Measurements from ENCODE around the gene PRKG1. TPM values are rescaled to one million over a fixed set of nuclear protein-coding genes. Genes with fewer than 3 reads are reported as not detected.

The PRKG1 gene
- total and polyA plus RNA-seq, 4 donors, result 0.46 to 5.1 (median 1.5) TPM

DNA sequence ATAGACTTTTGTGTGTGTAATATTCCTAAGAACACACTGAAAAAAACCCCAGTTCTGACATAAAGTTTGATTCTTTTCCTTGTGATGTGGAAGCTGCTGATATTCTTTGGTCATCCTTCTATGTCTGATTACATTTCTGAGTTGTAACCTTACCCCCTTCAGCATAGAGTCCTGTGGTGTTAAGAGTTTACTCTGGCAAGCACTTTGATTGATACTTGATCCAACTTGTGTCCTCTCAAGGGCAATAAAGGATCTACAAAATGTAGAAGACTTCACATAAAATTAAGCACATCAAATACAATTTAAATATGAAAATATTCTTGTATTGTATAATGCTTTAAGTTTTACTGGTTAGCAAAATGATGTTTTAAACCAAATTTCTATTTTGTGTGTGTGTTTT is 1018.1 kb downstream of the PRKG1 start:
- no peak for DNase-seq (ENCODE audit: low spot score)
- no peaks in the 10 kb centered on the region for H3K4me1 ChIP-seq (ENCODE audit: control insufficient read depth in 4 of 4, insufficient read depth in 4 of 4, low read length in 3 of 4)
- H3K27me3 ChIP-seq (ENCODE audit: control insufficient read depth in 4 of 4, insufficient read depth in 4 of 4, low read length in 3 of 4), result no peaks in the 10 kb centered on the region
- no peak overlapping the region for H3K9ac ChIP-seq (ENCODE audit: low read depth in 1 of 2, low read length in 2 of 2)
- H3K36me3 ChIP-seq (ENCODE audit: control insufficient read depth in 4 of 4, insufficient read depth in 3 of 4, low read depth in 1 of 4, low read length in 3 of 4), result no peaks in the 10 kb centered on the region
- H3K27ac ChIP-seq (ENCODE audit: low read depth in 1 of 2, low read length in 2 of 2), result no peak overlapping the region
- H3K4me3 ChIP-seq (ENCODE audit: low read depth in 1 of 3, low read length in 3 of 3), result no peak overlapping the region
- no peaks in the 10 kb centered on the region for H3K9me3 ChIP-seq (ENCODE audit: control insufficient read depth in 4 of 4, low read length in 3 of 4)
- no peak for TF ChIP-seq TAF1 (conservative IDR thresholded peaks at IDR 0.05)
- TF ChIP-seq FOXA1 (IDR thresholded peaks at IDR 0.05), result no peak
- TF ChIP-seq, protein P1, sequence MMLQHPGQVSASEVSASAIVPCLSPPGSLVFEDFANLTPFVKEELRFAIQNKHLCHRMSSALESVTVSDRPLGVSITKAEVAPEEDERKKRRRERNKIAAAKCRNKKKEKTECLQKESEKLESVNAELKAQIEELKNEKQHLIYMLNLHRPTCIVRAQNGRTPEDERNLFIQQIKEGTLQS (IDR thresholded peaks at IDR 0.05), result no peak
- TF ChIP-seq GABPA (IDR thresholded peaks at IDR 0.05 in 1 of 2, conservative IDR thresholded peaks at IDR 0.05 in 1 of 2), result no peak
- TF ChIP-seq HNF4A (conservative IDR thresholded peaks at IDR 0.05), result no peak
- no peak for TF ChIP-seq HNF4G (IDR thresholded peaks at IDR 0.05)
- no peak for TF ChIP-seq EGR1 (IDR thresholded peaks at IDR 0.05; ENCODE audit: low read depth in 2 of 2)
- TF ChIP-seq, protein P2, sequence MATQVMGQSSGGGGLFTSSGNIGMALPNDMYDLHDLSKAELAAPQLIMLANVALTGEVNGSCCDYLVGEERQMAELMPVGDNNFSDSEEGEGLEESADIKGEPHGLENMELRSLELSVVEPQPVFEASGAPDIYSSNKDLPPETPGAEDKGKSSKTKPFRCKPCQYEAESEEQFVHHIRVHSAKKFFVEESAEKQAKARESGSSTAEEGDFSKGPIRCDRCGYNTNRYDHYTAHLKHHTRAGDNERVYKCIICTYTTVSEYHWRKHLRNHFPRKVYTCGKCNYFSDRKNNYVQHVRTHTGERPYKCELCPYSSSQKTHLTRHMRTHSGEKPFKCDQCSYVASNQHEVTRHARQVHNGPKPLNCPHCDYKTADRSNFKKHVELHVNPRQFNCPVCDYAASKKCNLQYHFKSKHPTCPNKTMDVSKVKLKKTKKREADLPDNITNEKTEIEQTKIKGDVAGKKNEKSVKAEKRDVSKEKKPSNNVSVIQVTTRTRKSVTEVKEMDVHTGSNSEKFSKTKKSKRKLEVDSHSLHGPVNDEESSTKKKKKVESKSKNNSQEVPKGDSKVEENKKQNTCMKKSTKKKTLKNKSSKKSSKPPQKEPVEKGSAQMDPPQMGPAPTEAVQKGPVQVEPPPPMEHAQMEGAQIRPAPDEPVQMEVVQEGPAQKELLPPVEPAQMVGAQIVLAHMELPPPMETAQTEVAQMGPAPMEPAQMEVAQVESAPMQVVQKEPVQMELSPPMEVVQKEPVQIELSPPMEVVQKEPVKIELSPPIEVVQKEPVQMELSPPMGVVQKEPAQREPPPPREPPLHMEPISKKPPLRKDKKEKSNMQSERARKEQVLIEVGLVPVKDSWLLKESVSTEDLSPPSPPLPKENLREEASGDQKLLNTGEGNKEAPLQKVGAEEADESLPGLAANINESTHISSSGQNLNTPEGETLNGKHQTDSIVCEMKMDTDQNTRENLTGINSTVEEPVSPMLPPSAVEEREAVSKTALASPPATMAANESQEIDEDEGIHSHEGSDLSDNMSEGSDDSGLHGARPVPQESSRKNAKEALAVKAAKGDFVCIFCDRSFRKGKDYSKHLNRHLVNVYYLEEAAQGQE (IDR thresholded peaks at IDR 0.05), result no peak
- no peak for TF ChIP-seq NR2F2 (IDR thresholded peaks at IDR 0.05)
- TF ChIP-seq, protein P3, sequence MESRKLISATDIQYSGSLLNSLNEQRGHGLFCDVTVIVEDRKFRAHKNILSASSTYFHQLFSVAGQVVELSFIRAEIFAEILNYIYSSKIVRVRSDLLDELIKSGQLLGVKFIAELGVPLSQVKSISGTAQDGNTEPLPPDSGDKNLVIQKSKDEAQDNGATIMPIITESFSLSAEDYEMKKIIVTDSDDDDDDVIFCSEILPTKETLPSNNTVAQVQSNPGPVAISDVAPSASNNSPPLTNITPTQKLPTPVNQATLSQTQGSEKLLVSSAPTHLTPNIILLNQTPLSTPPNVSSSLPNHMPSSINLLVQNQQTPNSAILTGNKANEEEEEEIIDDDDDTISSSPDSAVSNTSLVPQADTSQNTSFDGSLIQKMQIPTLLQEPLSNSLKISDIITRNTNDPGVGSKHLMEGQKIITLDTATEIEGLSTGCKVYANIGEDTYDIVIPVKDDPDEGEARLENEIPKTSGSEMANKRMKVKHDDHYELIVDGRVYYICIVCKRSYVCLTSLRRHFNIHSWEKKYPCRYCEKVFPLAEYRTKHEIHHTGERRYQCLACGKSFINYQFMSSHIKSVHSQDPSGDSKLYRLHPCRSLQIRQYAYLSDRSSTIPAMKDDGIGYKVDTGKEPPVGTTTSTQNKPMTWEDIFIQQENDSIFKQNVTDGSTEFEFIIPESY (IDR thresholded peaks at IDR 0.05), result no peak
- TF ChIP-seq YY1 (IDR thresholded peaks at IDR 0.05), result no peak

DNA sequence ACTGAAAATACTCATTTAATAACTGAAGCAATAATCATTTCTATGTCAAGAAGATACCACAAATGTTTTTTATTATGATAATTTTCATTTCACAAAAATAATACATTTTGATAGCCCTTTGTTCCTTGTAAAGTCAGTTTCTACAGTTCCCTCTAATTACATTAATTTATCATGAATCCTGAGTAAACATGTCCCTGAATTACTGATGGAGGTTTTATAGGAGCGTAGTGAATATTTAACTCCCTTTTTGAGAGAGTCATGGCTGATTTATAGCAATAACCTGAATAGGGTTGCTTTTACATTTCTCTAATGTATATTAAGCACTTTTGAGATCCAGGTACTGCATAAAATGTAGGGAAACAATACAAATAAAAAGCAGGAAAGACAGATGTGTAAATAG is 1023.8 kb downstream of the PRKG1 start:
- H3K9me3 ChIP-seq (ENCODE audit: control insufficient read depth in 4 of 4, low read length in 3 of 4), result no peaks in the 10 kb centered on the region
- no peaks in the 10 kb centered on the region for H3K27me3 ChIP-seq (ENCODE audit: control insufficient read depth in 4 of 4, insufficient read depth in 4 of 4, low read length in 3 of 4)
- TF ChIP-seq HNF4A (conservative IDR thresholded peaks at IDR 0.05), result no peak
- TF ChIP-seq FOXA1 (IDR thresholded peaks at IDR 0.05), result no peak
- TF ChIP-seq, protein P4, sequence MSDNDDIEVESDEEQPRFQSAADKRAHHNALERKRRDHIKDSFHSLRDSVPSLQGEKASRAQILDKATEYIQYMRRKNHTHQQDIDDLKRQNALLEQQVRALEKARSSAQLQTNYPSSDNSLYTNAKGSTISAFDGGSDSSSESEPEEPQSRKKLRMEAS (IDR thresholded peaks at IDR 0.05), result no peak
- no peak for TF ChIP-seq YY1 (IDR thresholded peaks at IDR 0.05)
- TF ChIP-seq, protein P5, sequence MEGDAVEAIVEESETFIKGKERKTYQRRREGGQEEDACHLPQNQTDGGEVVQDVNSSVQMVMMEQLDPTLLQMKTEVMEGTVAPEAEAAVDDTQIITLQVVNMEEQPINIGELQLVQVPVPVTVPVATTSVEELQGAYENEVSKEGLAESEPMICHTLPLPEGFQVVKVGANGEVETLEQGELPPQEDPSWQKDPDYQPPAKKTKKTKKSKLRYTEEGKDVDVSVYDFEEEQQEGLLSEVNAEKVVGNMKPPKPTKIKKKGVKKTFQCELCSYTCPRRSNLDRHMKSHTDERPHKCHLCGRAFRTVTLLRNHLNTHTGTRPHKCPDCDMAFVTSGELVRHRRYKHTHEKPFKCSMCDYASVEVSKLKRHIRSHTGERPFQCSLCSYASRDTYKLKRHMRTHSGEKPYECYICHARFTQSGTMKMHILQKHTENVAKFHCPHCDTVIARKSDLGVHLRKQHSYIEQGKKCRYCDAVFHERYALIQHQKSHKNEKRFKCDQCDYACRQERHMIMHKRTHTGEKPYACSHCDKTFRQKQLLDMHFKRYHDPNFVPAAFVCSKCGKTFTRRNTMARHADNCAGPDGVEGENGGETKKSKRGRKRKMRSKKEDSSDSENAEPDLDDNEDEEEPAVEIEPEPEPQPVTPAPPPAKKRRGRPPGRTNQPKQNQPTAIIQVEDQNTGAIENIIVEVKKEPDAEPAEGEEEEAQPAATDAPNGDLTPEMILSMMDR (IDR thresholded peaks at IDR 0.05; ENCODE audit: low read depth, low read length, missing input control), result no peak
- TF ChIP-seq, protein P2 (IDR thresholded peaks at IDR 0.05), result no peak
- TF ChIP-seq TAF1 (conservative IDR thresholded peaks at IDR 0.05), result no peak
- DNase-seq (ENCODE audit: low spot score), result no peak
- H3K27ac ChIP-seq (ENCODE audit: low read depth in 1 of 2, low read length in 2 of 2), result no peak overlapping the region
- 89% methylated on average over 1 of the region's 1 CpG for WGBS
- no peak overlapping the region for H3K9ac ChIP-seq (ENCODE audit: low read depth in 1 of 2, low read length in 2 of 2)
- no peaks in the 10 kb centered on the region for H3K36me3 ChIP-seq (ENCODE audit: control insufficient read depth in 4 of 4, insufficient read depth in 3 of 4, low read depth in 1 of 4, low read length in 3 of 4)
- no peak overlapping the region for H3K4me3 ChIP-seq (ENCODE audit: low read depth in 1 of 3, low read length in 3 of 3)
- H3K4me1 ChIP-seq (ENCODE audit: control insufficient read depth in 4 of 4, insufficient read depth in 4 of 4, low read length in 3 of 4), result no peaks in the 10 kb centered on the region
